ENCODE measurements around the gene TMEM260.

GRCh38 chr14:56694609-56695008 is 115.0 kb downstream of the TMEM260 start:
- no peak for TF ChIP-seq POLR2AphosphoS5 (IDR thresholded peaks at IDR 0.05; ENCODE audit: low read depth, low read length)
- no peak for TF ChIP-seq SIN3A (IDR thresholded peaks at IDR 0.05; ENCODE audit: borderline replicate concordance, insufficient read depth, low read length)
- no peak for TF ChIP-seq REST (IDR thresholded peaks at IDR 0.05; ENCODE audit: insufficient read depth in 1 of 2, low read depth in 2 of 2, low read length in 2 of 2)
